Dermis microvascular lymphatic vessel endothelial cell (primary cell): ENCODE results near the gene POLG2. TPM values are rescaled to one million over a fixed set of nuclear protein-coding genes. Genes with fewer than 3 reads are reported as not detected.
"Not testable (repeated sequence)": the region's sequence is repeated elsewhere in the genome, so short reads cannot be mapped to it uniquely, and the experiment has no call there.

Experiments
- DNase-seq, 2 donors: peaks; one replicate each; pipeline versions ENCODE4 v3.0.0 to v3.0.0-alpha.2; 2010; ENCODE audit warnings: low read depth in 2 of 2
- total RNA-seq: library from RNA; depleted of rRNA; stranded (reverse); fragments of >200 nt; gene quantifications from 2 replicates; pipeline ENCODE4 v1.2.1, GENCODE V29; 2014

POLG2 gene
- total RNA-seq, 1 donor from 2014 or later = 3.7 TPM

GRCh38 chr17:64506201-64506575 is 9.3 kb upstream of the POLG2 start, which contains the start of gene DDX5:
Gene DDX5 (minus strand): TSS chr17:64506289. CDS start chr17:64506119, 170 bp downstream.
- peak; percentile 92 to 98 for DNase-seq

- DNase-seq = peak; percentile 72 to 88
Observed at GRCh38 chr17:64505340-64506200, 8.7 kb upstream of the POLG2 start.

- DNase-seq = peak; percentile 57 to 75
Observed at GRCh38 chr17:64504769-64505339, 8.0 kb upstream of the POLG2 start.

- no peak for DNase-seq
Observed at GRCh38 chr17:64503821-64504768, 7.2 kb upstream of the POLG2 start.

- no peak for DNase-seq
Observed at GRCh38 chr17:64503341-64503740, 6.5 kb upstream of the POLG2 start.

GRCh38 chr17:64502809-64503208 is 6.0 kb upstream of the POLG2 start:
- DNase-seq = no peak

GRCh38 chr17:64502021-64502420 is 5.2 kb upstream of the POLG2 start:
- no peak for DNase-seq

- no peak for DNase-seq
Observed at GRCh38 chr17:64500862-64501765, 4.3 kb upstream of the POLG2 start.

- DNase-seq = no peak
Observed at GRCh38 chr17:64500487-64500859, 3.6 kb upstream of the POLG2 start.

- DNase-seq = no peak
Observed at GRCh38 chr17:64499805-64500486, 3.1 kb upstream of the POLG2 start.

- no peak for DNase-seq
Observed at GRCh38 chr17:64498308-64499203, 1.7 kb upstream of the POLG2 start.

- DNase-seq = no peak
Observed at GRCh38 chr17:64497565-64498035, 746 bp upstream of the POLG2 start.

- DNase-seq = no peak
Observed at GRCh38 chr17:64496348-64496785, 487 bp downstream of the POLG2 start.

- DNase-seq = not testable (repeated sequence)
Observed at GRCh38 chr17:64495300-64495699, 1.6 kb downstream of the POLG2 start.

GRCh38 chr17:64494121-64494520 is 2.7 kb downstream of the POLG2 start:
- DNase-seq = no peak

GRCh38 chr17:64492481-64493109 is 4.3 kb downstream of the POLG2 start:
- DNase-seq = peak in 1 of 2 donors; percentile 44

GRCh38 chr17:64491994-64492393 is 4.9 kb downstream of the POLG2 start:
- no peak for DNase-seq

GRCh38 chr17:64491034-64491860 is 5.6 kb downstream of the POLG2 start:
- peak; percentile 50 to 72 for DNase-seq
